T-helper 22 cell (primary cell): ENCODE measurements around the gene TEAD1.

Source experiments
- DNase-seq: peaks from one replicate; pipeline ENCODE4 v3.0.0-alpha.2; 2020; ENCODE audit warnings: low read depth

Gene TEAD1

DNA sequence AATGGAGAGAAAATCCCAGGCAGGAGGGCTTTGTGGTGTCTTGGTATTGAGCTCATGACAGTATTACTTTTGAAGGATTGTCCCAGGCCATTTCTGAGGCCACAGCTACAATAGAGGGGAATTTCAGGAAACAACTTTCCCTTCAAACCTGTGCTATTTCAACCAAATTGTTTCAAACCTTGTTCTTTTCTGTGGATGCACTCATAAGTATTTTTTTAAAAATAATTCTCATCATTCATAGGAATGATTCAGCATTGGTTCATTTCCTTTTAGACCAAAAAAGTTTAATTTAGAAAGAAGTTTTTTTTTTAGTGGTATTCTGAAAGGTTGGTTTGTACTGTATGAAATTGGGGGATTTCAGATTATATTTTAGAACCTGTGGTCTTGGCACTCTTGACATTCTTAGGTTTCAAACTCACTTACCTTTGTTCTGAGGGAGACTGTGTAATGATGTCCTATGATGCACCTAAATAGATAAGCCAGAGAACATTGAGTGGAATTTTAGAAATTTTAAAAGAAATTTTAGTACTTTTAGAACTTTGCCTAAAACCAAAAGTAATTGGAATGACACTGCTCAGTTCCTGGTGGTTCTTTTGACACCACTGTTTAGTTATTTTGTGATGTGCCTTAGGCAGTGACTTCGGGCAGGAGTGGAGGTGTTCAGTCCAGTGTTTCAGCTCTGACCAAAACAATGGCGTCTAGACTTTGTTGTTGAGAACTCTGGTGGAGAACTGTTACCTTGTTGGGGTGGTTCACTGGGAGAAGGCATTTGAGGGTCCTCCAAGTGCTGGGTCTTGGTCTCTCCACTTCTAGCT lies 12.2 kb downstream of the TEAD1 start:
- no peak for DNase-seq

DNA sequence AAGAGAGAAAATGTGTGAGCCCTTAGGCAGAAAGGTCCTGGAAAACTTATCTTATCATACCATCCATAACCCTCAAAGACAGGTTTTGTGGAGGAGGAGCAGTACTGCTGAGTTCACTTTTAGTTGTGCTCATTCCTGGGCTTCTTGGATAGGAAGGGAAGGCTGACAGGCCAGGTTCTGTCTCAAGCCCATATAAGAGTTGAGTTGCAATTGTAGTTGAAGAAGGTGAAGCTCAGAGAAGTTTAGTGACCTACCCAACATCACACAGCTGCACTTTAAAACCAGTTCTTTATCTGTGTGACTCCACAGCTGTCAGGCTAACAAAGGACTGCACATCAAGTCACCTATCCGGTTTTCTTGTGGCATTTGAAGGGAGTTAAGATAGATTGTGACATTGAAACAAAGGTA lies 13.0 kb downstream of the TEAD1 start:
- DNase-seq: no peak

DNA sequence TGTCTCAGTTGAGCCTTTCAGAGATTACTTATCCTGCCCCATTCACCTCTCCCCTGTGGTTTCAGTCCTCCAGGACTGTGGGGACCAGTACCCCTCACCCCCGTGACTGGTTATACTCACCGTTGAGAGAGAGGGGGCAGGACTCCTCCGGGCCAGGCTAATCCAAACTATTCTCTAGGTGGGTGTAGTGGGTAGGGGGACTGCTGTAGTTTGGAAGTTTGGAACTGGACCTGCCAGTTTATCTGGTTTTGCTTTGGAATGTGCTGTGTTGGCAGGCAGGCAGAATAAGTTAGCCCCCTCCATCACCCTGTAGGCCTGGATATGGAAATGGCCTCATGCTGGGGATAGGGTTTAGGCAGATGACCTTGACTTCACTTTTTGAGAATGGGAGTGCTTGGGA lies 13.5 kb downstream of the TEAD1 start:
- DNase-seq: no peak

DNA sequence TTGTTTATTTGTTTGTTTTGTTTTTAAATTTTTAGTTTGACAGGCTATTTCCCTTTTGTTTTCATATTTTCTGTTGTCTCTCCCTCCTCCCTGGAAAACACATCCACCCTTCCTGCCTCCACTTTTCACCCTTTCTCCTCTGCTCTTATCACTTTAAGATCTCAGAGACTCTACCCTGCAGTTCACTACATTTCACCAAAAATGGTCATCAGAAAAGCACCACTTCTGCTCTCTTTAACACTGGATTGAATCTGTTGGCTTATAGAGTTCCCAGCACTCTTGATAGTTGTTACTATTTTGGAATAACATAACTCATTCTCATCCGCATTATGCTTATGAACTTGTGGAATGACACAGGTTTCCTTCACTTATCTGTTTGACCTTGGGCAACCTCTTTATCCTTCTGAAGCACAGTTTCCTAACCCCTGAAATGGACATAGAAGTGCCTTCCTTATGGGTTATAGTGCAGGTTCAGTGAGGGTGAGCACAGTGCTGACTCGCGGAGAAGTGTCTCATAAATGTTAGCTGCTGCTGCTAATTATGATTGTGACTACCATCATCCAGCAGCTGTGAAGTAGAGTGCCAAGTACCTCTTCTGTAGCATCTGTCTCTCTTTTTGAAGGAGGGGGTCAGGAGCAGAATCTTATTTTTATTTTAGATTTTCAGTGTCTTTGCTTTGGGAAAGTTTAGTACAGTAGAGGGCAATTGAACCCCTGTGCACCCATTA lies 15.0 kb downstream of the TEAD1 start:
- DNase-seq: no peak

DNA sequence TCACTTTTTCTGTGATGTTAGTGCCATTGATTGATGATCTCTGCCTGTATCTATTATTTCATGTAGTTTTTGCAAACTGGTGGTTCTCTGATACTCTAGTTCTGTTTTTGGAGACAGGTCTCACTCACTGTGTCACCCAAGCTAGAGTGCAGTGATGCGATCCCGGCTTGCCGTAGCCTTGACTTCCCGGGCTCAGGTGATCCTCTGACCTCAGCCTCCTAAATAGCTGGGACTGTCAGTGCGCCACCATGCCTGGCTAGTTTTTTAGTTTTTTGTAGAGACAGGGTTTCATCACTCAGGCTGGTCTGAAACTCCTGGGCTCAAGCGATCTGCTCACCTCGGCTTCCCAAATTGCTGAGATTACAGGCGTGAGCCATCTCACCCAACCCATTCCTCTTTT lies 16.4 kb downstream of the TEAD1 start:
- DNase-seq: no peak

DNA sequence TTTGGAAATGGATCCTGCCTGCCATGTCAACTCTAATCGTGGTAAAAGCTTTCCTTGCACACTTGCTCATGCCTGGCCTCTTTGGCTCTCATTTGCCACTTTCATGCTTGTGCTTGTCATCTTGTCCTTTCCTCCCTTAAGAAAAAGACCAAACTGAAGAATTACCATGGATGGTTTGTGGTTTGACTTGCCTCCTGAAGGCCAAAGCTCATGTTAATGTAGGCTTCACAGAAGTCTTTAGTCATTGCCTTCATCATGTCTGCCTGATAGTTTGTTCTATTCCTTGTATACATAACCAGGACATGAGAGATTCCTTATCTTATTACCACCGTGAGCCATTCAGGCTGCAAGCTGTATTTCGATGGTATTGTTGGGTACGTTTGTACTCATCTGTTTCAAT lies 17.3 kb downstream of the TEAD1 start:
- no peak for DNase-seq

DNA sequence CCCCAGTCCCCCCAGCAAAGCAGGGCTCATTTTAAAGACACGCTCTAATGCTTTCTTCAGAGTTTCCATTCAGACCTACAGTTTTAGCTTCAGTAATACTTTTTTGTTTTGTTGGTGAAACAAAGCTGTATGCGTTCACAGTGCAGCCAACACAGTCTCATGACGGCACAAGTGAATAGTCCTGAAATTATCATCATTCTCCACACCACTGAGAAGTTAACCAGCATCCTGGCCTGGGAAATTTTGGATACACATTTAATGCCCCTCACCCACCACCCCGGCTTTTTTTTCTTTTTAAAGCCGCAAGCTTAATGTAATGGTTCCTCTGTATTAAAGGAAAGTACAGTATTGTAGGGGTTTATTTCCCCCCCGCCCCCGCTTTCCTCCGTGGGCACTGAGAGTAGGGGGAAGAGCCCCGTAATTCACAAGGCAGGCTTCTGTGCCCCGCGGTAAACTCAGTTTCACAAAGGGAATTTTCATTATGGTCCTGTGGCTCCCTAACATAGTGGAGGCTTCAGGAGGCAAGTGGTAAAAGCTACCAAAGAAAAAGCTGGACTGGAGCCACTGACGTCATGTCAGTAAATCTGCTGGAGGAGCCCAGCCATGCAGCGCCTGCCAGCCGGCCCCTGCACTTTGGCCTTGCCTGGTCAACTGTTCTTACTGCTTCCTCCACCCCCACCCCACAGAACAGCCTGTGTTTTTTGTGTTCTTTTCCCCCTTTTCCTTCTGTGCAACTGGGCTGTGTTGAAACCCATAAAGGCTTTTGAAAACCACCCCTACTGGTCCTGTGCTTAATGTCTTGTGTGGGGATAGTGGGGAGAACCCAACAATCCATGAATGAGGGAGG lies 18.2 kb downstream of the TEAD1 start:
- no peak for DNase-seq

DNA sequence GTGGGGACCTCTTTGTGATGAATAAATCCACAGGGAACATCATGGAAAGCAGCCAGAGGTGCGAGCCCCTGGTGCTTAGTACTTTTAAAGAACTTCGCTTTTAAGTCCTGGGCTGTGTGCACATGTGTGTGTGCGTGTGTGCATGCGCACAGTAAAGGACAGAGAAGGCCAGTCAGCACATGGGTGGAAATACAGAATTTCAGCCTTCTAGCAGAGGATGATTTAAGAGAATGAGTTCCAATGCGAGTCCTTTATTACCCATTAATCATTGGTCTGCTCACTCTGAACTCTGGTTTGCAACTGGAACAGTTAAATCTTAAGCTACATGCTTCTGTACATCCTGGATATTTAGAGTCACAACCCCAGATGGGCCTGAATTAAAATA lies 18.9 kb downstream of the TEAD1 start:
- no peak for DNase-seq

DNA sequence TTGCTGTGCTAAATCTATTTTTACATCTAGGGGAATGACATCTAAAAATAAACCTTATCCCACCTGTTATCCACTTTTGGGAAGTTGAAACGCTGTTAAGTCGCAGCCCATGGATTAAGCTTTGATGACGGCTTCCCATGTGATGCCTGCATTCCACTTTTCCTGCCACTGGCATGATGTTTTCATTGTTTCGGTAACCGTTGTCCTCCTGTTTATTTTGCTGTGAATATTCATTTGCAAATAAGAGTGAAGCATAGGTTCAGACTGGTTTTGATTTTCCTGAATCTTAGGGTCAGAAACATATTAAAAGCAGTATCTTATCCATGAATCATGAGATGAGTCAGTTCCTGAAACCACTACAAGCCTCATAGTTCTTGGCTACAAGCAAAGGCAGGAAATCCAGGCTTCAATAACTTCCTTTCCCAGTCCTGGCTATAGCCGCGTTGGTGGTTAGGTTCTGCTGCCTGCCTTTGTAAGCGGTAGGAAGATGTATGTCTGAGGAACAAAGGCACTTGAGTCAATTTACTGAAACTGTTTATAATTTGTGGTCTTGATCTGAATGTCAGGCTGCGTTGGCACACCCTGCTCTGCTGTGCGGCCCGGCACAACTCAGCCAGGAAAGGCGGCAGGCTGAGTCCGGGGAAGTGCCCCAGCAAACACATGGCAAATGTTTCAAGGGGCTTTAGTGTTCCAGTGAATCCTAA lies 19.4 kb downstream of the TEAD1 start:
- no peak for DNase-seq

DNA sequence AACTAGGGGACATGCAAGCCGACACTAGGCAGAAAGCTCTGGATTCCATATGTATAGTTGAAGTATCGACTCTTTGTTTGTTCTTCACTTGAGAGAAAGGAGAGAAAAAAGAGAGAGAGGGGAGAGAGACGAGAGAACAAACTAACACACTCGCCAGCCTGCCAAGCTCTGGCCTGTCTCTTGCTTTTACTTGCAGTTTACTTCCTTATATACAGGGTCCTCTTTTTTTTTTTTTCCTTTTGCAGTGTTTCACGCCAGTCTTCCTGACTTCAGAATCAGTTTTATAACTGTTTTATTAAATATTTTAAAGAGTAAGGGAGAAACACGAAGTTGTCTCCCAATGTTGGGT lies 19.9 kb downstream of the TEAD1 start:
- DNase-seq: no peak

DNA sequence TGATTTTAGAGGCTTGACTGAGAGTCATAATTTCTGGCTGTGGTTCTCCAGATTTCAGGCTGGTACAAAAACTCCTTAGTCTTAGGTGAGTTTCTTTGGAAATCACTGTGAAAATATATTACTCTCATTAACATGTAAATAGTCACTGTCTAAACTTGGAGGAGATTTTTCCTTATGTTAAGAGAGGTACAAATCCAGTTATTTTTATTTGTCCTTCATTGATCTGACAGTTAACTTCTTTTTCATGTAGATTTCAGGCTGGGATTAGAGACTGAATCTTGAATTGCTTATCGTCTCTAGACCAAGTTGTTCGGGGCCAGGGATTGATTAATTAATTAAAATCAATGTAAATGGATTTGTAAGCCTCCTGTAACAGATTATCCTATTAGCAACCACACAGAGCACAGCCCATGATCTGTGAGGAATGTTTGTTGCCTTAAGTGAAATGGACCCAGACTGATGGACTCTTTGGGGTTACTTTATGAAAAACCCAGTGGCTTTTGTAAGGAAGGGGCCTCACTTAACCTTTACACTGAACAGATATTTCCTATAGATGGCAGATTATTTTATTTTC lies 21.1 kb downstream of the TEAD1 start:
- DNase-seq: no peak

DNA sequence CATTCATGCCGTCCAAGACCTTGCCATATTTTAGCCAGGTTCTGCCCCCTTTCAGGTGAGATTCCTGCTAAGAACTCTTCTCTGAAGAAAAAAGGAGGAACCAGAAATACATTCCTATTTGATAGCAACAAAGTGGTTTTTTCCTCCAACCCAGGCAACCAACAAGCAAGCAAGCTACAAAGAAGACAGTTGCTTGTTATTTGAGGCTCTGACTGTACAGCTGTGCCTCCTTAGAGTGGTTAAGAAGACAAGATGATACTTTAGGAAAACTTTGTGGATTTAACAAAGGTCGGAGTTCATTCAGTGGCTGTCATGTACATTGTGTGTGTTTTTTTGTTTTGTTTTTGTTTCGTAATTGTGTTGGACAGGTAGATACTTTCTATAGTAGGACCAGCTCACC lies 21.7 kb downstream of the TEAD1 start:
- no peak for DNase-seq

DNA sequence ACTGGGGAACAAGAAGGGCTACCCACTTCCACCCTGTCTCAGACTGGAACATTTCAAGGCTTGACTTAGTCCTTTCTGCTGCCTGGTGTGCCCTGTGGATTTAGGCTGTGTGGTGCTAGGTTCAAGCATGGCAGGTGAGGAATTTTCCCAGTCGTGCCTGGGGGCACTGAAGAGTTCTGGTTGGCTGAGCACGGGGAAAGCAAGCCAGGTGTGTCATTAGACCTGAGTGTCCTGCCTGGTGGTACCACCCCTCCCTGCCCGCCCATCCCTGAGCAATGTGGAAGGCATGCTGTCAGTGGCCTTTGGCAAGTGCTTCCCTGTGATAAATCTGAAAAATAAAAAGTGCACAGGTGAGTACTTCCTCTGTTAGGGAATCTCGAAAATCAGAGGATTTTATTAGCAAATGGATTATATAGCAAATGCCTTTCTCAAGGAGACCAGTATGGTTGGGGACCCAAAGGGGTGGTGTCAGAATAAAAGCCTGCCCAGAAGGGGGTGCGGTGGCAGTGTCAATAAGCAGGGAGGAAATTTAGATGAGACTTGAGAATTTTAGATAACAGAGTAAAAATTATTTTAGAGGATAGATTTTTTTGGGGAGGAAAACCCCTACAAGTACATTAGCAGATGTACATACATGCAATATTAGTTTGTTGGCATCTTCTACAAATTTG lies 22.8 kb downstream of the TEAD1 start:
- DNase-seq: no peak

DNA sequence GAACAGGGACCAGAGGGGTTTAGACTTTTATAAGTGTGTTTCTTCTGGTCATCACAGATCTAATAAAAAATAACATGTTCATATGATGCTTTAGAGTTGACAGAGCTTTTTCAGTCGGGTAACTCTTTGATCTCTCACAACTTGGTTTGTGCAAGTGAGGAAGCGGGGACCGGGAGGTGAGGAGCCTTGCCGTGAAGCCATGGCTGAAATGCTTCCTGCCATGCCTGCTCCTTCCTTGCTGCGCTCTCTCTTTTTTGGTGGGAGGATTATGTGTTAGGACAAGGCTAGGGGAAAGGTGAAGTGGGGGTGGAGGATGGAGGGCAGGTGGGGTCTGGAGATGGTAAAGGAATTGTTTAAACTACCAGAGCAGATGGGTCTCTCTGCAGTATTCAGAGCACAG lies 23.8 kb downstream of the TEAD1 start:
- DNase-seq: no peak

DNA sequence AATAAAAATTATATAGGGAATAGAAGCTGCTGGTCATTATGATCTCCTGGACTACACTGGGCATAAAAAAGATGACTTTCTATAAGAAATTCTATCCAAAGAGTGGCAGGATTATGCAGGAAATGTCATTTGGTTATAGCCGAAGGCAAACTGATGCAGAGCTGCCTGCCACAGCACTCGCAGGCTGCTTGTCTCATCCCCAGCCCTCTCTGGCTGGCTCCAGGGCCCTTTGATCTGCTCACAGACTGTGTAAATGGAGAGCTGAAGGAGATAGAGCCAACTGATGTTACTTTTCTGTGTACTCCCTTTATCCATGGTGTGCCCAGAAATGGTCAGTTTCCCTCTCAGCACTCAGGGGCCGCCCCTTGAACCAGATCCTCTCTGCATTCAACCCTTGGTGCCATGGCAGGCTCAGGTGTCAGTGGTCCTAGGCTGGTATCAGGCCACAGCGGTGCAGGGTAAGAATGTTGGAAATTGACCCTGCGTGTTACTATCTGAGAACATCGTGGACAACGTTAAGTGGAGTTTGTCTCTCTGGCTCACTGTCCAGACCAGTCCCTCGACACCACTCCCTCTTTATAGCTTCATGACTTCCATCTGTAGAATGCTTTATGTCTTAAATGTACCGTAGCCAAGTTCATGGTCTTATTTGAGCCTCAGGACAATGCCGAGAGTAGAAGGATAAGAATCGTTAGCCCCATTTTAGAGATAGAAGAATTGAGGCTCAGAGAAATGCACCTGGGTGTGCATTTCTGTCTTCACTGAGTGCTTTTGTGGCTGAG lies 27.8 kb downstream of the TEAD1 start:
- DNase-seq: no peak

DNA sequence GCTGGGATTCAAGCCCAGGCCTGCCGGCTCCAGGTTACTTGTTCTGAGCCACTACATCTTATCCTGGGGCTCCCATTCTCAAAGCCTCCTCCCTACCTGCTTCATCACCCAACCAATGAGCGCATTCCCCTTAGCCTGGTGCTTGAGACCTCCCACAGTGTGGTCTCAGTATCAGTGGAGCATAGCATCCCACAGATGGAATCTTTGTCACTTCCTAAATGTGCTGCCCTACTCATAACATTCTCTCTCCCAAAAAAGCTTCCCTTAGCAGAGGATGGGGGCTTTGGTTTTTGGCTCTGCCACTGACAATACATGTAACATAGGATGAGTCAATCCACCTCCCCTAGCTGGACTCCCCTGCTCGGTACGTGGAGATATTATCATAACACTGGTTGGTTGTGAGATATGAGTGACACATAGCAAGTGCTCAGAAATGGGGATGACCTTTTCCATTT lies 28.8 kb downstream of the TEAD1 start:
- no peak for DNase-seq

DNA sequence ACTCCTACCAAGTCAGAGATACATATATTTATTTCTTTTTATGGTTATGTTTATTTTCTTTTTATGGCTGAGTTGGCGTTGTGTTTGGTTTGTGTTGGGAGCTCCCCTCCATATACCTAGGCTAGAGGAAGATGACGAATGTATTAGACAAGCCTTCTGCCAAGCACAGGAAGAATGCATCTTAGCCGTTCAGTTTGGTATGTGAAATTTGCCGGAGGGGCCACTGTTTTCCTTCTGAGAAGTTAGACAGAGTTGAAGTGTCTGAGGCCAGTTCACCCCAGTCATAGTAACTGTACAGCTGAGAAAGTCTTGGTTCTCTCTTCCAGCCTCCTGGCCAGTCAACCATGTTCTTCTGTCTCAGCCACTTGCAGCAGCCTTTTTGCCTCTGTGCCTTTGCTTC lies 29.8 kb downstream of the TEAD1 start:
- no peak for DNase-seq

DNA sequence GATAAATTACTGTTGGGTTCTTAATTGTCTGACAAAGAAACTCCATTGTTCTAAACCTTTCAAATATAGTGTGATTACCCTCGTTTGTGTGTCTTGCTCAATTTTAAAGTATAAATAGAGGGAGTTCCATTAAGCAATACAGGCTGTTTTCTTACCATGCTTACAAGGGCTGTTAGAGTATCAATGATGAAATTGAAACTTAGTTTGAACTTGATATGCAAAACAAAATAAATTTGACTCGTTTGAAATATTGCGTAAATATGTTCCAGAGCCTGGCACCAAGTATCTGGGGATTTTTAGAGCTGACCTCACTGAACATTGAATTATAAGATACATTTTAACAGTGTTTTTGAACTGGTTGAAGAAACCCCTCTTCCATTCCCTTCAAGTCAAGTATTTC lies 31.7 kb downstream of the TEAD1 start:
- no peak for DNase-seq

DNA sequence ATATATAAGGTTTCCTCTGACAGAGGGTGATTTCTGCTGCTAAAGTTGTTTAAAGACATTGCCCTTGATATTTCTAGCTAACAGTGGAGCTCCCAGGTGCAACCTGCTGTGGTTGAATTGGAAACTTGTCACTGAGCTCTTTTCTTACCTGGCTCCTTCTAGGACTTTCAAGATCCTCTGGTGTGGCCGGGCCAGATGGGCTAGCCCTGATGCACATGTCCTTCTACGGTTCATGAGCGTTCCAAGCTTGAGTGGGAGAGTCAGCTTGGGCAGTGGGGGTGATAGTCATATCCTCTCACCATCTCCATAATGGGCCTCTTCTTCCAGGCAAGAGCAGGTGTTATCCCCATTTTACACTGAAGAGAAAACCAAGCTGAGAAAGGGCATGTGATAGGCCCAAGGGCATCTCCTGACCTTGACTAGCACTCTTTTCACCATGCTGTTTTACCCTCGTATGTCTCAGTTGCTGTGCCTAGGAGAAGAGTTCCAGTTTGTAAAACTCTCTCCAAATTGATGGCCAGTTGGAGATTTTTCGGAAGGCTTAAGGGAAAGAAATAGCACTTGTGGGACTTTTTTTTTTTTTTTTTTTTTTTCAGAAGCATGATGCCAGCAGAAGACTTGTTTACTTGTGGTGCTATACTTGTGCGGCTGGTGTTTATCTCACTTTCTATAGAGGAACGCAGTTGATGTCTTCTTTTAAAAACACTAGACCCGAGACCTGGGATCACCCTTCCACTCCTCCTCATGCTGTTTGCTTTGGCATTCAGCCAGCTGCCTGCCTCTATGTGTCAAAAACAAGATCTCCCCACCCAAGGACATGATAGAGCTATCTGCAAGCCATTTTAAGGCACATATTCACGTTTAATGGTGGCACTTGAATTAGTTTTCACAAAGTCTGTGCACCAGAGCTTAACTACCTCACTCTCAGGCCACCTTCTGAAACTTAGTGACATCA lies 32.6 kb downstream of the TEAD1 start:
- no peak for DNase-seq
